GM13977 (cell line): Measurements from ENCODE around the gene SKIC8.

ENCODE experiments used
- DNase-seq: peaks from one replicate; pipeline ENCODE4 v3.0.0; 2012; ENCODE audit warnings: low spot score
- CTCF ChIP-seq: IDR thresholded peaks from 2 replicates; pipeline ENCODE4 v1.5.1; 2012; ENCODE audit warnings: mild to moderate bottlenecking, control low read depth; ENCODE audit not compliant: insufficient read depth; ENCODE audit errors: extremely low read depth, missing control alignments
- in situ Hi-C: fragments of 300-500 bp; cut with MboI; formaldehyde crosslinking; loops from one replicate; pipeline ENCODE4 v1.12.0; 2022; ENCODE audit warnings: low sequenced_read_pairs, low pct_unique_long_range_greater_than_20kb, mixed read lengths, inconsistent platforms; ENCODE audit not compliant: unreplicated experiment

SKIC8 gene

GRCh38 chr15:78263351-78263781 lies 36.0 kb downstream of the SKIC8 start:
- peak; percentile 43 for DNase-seq
- in situ Hi-C loops, result no loop called here
- no peak for TF ChIP-seq CTCF

GRCh38 chr15:78261062-78261461 lies 38.3 kb downstream of the SKIC8 start:
- in situ Hi-C loops, result no loop called here
- no peak for DNase-seq
- no peak for TF ChIP-seq CTCF

- DNase-seq, result no peak
- in situ Hi-C loops, result no loop called here
- TF ChIP-seq CTCF, result no peak
These were observed 38.9 kb downstream of the SKIC8 start for GRCh38 chr15:78260489-78260888.

- TF ChIP-seq CTCF, result no peak
- DNase-seq, result no peak
- in situ Hi-C loops, result no loop called here
These were observed 40.2 kb downstream of the SKIC8 start for GRCh38 chr15:78259232-78259631.

- in situ Hi-C loops, result no loop called here
- DNase-seq, result no peak
- no peak for TF ChIP-seq CTCF
These were observed 41.7 kb downstream of the SKIC8 start for GRCh38 chr15:78257681-78258080.

GRCh38 chr15:78256044-78256437 lies 43.4 kb downstream of the SKIC8 start:
- no peak for TF ChIP-seq CTCF
- DNase-seq, result no peak
- in situ Hi-C loops, result no loop called here
